OCI-LY3 (cell line): ENCODE results near the gene STK32C.

ENCODE experiments used
- CTCF ChIP-seq: fragments of 200-600, 300-600 bp; sonication (generic); IDR thresholded peaks from 2 replicates; pipeline ENCODE4 v1.5.1; 2014; ENCODE audit warnings: antibody characterized with exemption, low read length, low read depth
- EZH2phosphoT487 ChIP-seq: fragments of 200-600 bp; shearing (Covaris generic); IDR thresholded peaks from 2 replicates; pipeline ENCODE4 v1.6.1; 2018; ENCODE audit warnings: antibody characterized with exemption, mixed run types, low read depth

DNA sequence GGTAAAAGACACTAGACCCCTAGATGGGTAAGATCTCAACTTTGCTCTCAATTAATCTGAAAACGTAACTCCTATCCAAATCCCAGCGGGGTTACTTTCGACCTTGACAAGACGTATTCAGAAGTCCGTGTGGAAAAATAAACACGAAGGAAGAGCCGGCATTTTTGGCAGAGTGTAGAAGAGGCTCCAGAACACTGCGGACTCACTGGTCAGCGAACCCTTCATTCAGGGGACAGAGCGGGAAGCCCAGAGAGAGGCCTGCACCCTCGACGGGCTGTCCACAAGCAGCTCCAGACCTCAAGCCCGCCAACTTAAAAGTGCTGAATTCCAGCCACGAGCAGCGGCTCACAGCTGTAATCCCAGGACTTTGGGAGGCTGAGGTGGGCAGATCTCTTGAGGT, 66.3 kb downstream of the STK32C start:
- no peak for TF ChIP-seq CTCF
- TF ChIP-seq EZH2phosphoT487, result no peak
